ENCODE results near the gene DNAH9.

GRCh38 chr17:11855306-11855705 lies 257.0 kb downstream of the DNAH9 start:
- TF ChIP-seq, protein P1, sequence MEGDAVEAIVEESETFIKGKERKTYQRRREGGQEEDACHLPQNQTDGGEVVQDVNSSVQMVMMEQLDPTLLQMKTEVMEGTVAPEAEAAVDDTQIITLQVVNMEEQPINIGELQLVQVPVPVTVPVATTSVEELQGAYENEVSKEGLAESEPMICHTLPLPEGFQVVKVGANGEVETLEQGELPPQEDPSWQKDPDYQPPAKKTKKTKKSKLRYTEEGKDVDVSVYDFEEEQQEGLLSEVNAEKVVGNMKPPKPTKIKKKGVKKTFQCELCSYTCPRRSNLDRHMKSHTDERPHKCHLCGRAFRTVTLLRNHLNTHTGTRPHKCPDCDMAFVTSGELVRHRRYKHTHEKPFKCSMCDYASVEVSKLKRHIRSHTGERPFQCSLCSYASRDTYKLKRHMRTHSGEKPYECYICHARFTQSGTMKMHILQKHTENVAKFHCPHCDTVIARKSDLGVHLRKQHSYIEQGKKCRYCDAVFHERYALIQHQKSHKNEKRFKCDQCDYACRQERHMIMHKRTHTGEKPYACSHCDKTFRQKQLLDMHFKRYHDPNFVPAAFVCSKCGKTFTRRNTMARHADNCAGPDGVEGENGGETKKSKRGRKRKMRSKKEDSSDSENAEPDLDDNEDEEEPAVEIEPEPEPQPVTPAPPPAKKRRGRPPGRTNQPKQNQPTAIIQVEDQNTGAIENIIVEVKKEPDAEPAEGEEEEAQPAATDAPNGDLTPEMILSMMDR (IDR thresholded peaks at IDR 0.05; ENCODE audit: low read depth, low read length) = no peak
- TF ChIP-seq EZH2phosphoT487 (IDR thresholded peaks at IDR 0.05; ENCODE audit: low read depth) = no peak

Data from OCI-LY3 (cell line).